Kidney capillary endothelial cell (primary cell): Measurements from ENCODE around the gene TBC1D5.
A peak's percentile ranks its signal among the peaks of the same experiment; 100 is the strongest.
"Not testable (repeated sequence)": the region's sequence is repeated elsewhere in the genome, so short reads cannot be mapped to it uniquely, and the experiment has no call there.

Experiments
- DNase-seq: peaks from one replicate; pipeline ENCODE4 v3.0.0-alpha.2; 2018; ENCODE audit warnings: low spot score

The TBC1D5 gene

DNA sequence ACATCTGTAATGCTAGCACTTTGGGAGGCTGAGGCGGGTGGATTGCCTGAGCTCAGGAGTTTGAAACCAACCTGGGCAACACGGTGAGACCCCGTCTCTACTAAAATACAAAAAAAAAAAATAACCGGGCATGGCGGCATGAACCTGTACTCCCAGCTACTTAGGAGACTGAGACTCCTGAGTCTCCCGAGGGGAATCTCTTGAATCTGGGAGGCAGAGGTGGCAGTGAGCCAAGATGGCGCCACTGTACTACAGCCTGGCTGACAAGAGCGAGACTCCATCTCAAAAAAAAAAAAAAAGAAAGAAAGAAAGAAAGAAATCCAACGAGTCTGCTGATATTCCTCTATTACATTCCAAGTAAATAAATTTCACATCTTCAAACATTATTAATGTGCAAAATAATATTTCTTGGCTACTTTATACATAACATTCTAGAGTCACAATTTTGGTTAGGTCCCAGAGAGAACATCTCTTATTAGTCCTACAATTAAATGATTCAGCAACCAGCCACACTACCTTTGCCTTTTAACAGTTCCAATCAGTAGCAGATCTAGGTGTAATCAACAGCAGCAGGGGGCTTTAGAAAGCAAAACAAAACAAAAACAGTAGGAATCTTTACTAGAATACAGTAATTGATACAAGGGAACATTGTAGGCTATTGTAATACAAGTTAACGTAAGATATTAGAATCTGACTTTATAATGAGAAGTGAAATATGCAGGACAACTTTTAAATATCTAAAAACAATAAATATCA lies 195.8 kb downstream of the TBC1D5 start:
- no peak for DNase-seq

- DNase-seq, result peak; percentile 12
Measured at GRCh38 chr3:17544632-17545031, 197.8 kb downstream of the TBC1D5 start.

DNA sequence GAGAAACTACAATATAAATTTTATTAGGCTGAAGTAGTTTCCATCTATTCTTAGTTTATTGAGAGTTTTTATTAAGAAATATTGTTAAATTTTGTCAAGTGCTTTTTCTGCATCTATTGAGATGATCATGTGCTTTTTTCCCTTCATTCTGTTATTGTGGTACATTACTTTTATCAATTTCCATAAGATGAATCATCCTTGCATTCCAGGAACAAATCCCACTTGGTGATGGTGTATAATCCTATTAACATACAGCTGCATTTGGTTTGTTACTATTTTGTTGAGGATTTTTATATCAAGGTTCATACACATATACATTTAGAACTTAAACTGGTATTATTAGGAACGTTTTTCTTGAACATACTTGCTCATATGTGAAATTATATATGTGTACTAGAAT lies 199.8 kb downstream of the TBC1D5 start:
- no peak for DNase-seq

- no peak for DNase-seq
Measured at GRCh38 chr3:17539436-17539835, 203.0 kb downstream of the TBC1D5 start.

GRCh38 chr3:17535274-17535673 lies 207.2 kb downstream of the TBC1D5 start:
- no peak for DNase-seq

- not testable (repeated sequence) for DNase-seq
Measured at GRCh38 chr3:17532446-17532845, 210.0 kb downstream of the TBC1D5 start.

- DNase-seq, result no peak
Measured at GRCh38 chr3:17529677-17530076, 212.8 kb downstream of the TBC1D5 start.

- DNase-seq, result no peak
Measured at GRCh38 chr3:17518189-17519059, 224.0 kb downstream of the TBC1D5 start.

DNA sequence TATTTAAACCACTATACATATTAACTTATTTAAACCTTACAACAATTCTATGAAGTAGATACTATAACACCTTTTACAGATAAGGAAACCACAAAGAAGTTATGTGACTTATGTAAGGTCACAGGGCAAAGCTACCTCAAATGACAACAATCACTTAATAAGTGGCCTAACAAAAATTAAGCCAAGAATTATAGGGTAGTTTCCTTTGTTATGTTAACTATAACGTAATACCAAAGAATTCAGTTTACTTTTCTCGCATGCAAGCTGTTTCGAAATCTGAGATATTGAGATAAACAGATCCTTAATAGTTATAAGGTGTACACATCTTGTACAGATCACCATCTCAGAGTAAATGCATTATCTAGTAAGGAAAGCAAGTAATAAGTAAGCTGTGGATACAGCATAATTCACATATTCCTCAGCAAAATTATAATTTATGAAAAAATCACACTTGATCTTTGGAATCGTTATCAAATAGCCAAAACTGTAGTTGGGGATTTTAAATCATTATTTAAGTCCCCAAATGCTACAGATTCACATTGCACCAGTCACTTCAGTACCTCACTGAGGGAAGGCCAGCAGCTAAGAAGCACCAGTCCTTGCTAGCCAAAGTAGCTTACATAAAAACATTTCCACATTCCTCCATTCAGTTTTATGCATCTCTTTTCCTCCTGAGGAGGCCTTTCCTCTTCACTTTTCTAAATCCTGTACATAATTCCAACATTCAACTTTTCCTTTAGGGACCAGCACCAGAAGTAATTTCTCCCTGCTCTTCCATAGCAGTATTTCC lies 226.8 kb downstream of the TBC1D5 start:
- DNase-seq, result no peak

DNA sequence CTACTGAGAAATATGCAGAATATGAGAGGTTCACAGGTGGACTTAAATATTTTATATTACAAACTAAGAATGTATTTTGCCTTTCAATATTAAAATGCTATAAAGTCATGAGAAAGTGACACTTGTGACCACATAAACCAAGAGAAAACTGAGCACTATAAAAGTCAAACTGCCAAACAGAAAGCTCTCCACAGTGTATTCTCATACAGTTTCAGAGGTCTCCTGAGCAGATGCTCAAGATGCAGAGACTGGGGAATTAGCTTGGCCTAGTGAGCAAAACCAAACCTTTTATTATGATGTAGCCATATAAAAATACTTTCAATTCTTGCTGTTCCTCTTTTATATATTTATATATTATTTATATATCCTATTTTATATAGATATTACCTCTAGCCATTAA lies 227.8 kb downstream of the TBC1D5 start:
- DNase-seq, result no peak

DNA sequence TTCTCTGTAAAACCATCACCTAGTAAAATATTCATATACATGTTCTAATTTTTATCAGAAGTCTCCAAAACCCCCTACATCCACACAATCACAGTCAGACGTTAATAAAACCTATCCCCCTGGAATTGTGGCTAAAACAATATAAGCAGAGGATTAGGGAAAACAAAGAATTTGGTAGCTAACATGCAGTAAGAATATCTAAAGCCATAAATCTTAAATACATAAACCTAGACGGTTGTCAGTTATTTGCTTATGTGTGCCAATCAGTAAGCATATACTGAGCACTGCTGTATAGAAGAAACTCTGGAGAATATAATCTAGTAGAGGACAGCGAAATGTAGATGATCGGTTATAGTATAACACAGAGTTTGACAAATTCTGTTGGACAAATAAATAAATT lies 232.2 kb downstream of the TBC1D5 start:
- no peak for DNase-seq

DNA sequence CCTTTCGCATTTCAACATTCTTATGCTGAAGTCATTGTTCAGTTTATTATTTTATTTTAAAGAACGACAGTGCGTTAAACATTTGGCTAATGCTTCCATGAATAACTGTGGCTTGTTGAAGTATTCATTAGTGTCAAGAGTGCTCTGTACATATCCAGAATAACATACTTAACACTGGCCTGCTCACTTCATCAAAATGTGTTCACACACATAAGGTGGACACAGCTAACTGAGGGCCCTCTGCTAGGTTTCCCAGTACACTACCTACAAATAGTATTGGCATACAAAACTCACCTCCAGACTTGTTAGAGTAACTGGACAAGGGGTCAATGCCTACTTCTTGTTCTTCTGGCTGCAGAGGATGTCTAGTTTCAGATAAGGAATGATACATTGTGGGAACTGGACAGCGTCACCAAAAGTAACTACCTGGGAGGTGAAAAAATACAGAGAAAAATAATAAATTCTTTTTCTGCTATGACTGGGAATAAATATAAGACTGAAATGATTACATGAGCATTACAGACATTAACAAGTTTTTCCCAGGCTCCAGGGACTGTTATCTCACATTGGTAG lies 234.2 kb downstream of the TBC1D5 start:
- no peak for DNase-seq

- DNase-seq, result no peak
Measured at GRCh38 chr3:17507480-17507879, 235.0 kb downstream of the TBC1D5 start.

- peak; percentile 38 for DNase-seq
Measured at GRCh38 chr3:17505856-17506255, 236.6 kb downstream of the TBC1D5 start.

DNA sequence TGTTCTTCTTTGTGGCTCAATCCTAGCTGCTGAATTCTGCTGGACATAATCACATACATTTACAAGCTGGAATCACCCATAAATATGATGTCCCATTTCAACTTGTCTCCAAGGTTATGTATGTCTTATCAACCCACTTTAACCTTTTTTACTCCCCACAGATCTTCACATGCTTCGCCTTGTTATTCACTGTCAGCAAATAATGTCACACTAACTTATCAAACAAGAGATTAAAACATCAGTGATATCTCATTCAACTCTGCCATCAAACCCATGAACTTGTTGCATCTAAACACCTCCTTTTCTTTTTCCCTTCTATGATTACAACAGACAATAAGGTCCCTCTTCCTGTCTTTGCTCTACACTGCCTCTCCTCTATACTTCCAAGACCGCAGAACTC lies 240.7 kb downstream of the TBC1D5 start:
- no peak for DNase-seq

- DNase-seq, result peak; percentile 33
Measured at GRCh38 chr3:17500618-17501017, 241.8 kb downstream of the TBC1D5 start.

DNA sequence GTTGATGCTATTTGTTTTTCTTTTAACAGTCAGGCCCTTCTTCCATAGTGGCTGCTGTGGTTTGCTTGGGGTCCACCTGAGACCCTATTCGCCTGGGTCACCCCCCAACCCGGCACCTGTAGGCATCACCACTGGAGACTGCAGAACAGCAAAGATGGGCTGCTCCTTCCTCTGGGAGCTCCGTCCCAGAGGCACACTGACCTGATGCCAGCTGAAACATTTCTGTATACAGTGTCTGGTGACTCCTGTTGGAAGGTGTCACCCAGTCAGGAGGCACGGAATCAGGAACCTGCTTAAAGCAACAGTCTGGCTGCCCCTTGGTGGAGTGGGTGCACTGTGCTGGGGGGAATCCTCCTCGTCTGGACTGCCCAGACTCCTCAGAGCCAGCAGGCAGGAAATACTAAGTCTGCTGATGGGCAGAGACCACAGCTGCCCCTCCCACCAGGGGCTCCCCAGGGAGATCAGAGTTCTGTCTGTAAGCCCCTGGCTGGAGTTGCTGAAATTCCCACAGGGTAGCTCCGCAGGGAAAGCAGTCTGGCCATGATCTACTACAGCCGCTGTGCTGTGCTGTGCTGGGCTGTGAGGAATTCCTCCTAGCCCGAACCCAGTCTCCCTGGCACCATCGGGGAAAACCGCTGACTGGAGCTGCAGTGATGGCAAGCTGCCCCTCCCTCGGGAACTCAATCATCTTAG lies 248.2 kb downstream of the TBC1D5 start:
- DNase-seq, result no peak

DNA sequence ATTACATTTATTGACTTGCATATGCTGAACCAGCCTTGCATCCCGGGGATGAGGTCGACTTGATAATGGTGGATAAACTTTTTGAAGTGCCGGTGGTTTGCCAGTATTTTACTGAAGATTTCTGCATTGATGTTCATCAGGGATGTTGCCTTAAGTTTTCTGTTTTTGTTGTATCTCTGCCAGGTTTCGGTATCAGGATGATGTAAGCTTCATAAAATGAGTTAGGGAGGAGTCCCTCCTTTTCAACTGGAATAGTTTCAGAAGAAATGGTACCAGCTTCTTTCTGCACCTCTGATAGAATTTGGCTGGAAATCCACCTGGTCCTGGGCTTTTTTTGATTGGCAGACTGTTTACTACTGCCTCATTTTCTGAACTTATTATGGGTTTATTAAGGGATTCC lies 250.8 kb downstream of the TBC1D5 start:
- no peak for DNase-seq

GRCh38 chr3:17491190-17491589 lies 251.2 kb downstream of the TBC1D5 start:
- not testable (repeated sequence) for DNase-seq

GRCh38 chr3:17489139-17489538 lies 253.3 kb downstream of the TBC1D5 start:
- no peak for DNase-seq

DNA sequence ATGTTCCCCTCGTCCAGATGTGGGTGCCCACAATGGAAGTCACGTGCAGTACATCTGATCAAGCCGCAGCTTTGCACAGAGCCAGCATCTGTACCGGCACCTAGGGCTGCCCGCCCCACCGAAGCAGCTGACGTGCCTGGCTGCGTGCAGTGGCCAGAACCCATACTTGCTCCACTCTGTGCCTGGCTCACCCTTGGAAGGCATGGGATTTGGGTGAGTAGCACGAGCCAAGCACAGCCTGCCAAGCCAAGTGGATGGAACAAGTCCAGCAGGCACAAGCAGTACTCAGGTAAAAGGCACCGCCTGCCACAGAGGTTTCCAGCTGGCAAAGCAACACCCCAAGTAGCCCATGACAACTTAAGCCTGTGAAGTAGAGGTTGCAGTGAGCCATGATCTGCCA lies 261.3 kb downstream of the TBC1D5 start:
- no peak for DNase-seq
